ENCODE results near the gene CLEC9A. TPM values are rescaled to one million over a fixed set of nuclear protein-coding genes. Genes with fewer than 3 reads are reported as not detected.

The CLEC9A gene
- total RNA-seq, result not detected

DNA sequence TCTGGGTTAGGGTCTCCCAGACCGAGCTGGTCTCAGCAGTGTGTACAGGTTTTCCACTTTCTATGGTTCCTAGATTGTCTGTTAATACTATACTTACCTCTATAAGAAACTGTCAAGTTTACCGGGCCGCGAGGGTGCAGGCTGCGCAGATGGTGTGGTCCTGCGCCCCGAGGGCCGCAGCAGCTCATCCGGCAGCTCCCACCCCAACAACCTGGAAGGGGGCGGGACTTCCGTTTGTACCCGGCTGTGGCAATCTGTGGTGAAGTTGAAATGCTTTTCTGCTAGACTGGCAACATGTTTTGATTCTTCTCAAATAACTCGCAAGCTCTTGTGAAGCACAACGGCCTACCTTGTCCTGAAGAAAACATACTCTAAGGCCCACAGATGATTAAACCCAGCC lies at the start of gene CLEC9A:
TSS of gene CLEC9A (plus strand) at position 237 of the 400 bp plus-strand sequence. CDS start 22,006 bp downstream, outside the sequence.
- TF ChIP-seq, protein P1, sequence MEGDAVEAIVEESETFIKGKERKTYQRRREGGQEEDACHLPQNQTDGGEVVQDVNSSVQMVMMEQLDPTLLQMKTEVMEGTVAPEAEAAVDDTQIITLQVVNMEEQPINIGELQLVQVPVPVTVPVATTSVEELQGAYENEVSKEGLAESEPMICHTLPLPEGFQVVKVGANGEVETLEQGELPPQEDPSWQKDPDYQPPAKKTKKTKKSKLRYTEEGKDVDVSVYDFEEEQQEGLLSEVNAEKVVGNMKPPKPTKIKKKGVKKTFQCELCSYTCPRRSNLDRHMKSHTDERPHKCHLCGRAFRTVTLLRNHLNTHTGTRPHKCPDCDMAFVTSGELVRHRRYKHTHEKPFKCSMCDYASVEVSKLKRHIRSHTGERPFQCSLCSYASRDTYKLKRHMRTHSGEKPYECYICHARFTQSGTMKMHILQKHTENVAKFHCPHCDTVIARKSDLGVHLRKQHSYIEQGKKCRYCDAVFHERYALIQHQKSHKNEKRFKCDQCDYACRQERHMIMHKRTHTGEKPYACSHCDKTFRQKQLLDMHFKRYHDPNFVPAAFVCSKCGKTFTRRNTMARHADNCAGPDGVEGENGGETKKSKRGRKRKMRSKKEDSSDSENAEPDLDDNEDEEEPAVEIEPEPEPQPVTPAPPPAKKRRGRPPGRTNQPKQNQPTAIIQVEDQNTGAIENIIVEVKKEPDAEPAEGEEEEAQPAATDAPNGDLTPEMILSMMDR (IDR thresholded peaks at IDR 0.05; ENCODE audit: low read depth), result no peak

GRCh38 chr12:9991876-9992275 lies 38.6 kb upstream of the CLEC9A start:
- TF ChIP-seq, protein P1 (IDR thresholded peaks at IDR 0.05; ENCODE audit: low read depth), result no peak

GRCh38 chr12:9992296-9992695 lies 38.2 kb upstream of the CLEC9A start:
- TF ChIP-seq, protein P1 (IDR thresholded peaks at IDR 0.05; ENCODE audit: low read depth), result no peak

DNA sequence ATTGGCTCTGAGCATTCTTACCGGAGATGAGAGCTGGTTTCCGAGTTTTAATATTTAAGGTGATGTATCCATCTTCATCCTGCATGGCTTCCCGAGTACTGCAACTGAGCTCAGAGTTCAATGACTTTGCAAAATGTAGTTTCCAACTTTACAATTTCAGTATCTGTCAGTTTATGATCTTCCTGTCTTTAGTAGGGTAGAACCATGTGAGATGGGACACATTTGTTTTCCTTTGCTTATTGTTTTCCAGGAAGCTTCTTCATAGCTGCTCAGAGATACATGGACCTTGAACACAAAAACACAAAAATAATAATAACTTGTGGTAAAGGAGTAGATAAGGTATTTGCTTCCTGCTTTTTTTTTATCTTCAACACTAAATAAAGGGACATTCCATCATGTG lies 31.5 kb upstream of the CLEC9A start, which contains the start of gene CLEC1B:
TSS of gene CLEC1B (minus strand) at position 106 of the 400 bp plus-strand sequence. CDS start at position 85, 21 bp downstream.
- TF ChIP-seq, protein P1 (IDR thresholded peaks at IDR 0.05; ENCODE audit: low read depth), result no peak

DNA sequence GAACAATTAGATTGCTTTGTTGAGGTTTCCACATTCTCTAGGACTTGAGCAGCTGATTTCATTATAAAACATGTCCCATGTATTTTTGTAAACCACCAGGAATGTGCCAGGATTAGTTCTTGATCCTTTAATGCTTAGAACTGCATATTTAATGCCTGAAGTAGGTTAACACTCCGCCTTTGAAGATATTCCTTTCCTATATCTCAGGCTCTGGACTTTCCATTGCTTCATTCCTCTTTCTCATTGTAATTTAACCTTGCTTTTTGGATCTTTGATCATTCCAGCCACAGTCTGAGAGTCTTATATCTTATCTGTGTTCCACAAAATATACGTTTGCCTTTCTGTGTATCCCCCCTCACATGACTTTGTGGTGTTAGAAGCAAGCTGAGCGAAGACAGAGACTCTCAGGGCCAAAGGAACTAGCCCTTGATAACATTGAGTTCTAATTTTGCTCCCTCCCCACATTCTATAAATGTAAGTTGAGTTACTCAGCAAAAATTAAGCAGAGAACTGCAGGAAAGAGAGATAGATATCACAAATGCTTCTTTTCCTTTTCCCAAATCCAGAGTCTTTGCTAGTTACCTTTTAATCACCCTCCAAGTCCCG lies 29.2 kb upstream of the CLEC9A start:
- TF ChIP-seq, protein P1 (IDR thresholded peaks at IDR 0.05; ENCODE audit: low read depth), result no peak

GRCh38 chr12:10012630-10013330 lies 17.7 kb upstream of the CLEC9A start:
- TF ChIP-seq, protein P1 (IDR thresholded peaks at IDR 0.05; ENCODE audit: low read depth), result no peak

- TF ChIP-seq, protein P1 (IDR thresholded peaks at IDR 0.05; ENCODE audit: low read depth), result no peak
Observed at GRCh38 chr12:10015450-10015849, 15.0 kb upstream of the CLEC9A start.

Measured in subcutaneous adipose tissue (tissue), 4 donors.